ENCODE data around the gene KLF2.
A peak's percentile ranks its signal among the peaks of the same experiment; 100 is the strongest.
"Not testable (repeated sequence)": the region's sequence is repeated elsewhere in the genome, so short reads cannot be mapped to it uniquely, and the experiment has no call there.

The KLF2 gene

DNA sequence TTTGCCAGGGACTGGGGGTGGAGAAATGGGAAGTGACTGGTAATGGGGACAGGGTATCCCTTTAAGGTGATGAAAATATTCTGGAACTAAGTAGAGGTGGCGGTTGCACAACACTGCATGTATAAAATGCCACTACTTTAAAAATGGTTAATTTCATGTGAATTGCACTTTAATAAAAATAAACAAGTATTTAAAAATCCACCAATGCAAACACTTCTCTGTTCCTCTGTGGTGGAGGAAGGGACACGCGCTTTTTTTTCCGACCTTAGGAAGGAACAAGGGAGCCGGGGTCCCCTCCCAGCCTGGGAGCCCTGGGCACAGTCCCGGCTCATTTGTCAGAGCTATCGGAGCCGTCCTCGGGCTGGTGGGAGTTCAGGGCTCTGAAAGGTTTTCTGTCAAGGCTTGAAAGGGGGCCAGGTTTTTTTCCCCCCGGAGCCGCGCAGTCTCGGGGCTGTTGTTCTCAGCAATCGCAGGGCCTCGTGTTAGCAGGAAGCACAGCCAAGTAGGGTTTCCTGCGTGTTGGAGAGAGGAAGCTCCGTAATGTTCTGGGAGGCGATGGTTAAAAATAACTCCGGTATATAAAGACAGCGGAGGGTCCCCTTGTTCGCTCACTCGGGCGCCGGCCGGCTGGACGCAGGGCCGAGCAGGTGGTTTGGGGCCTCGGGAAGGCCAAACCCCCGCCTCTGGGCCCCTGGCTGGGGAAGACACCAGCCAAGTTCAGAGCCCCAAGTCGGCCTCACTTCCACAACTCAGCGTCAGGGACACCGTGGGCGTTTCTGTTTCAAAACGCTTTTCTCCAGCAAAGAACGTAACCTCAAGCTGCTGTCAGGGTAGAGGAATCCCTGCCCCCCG lies 41.2 kb upstream of the KLF2 start:
- no peaks in the 10 kb centered on the region for H3K79me2 ChIP-seq (ENCODE audit: low read length)
- H3K27ac ChIP-seq (ENCODE audit: low read length) = no peak overlapping the region
- no peak for DNase-seq
- no peaks in the 10 kb centered on the region for H3K9me2 ChIP-seq (replicated peaks; ENCODE audit: insufficient read depth, low read length)
- no peaks in the 10 kb centered on the region for H3F3A ChIP-seq (ENCODE audit: insufficient read depth, low read length)
- H3K9me3 ChIP-seq (replicated peaks; ENCODE audit: insufficient read depth, low read length) = no peaks in the 10 kb centered on the region
- H2AFZ ChIP-seq (ENCODE audit: low read length) = peak overlapping the region; percentile 42; the same call in 1 of the 2 replicates
- no peak overlapping the region for H3K9ac ChIP-seq (ENCODE audit: low read length)
- no peaks in the 10 kb centered on the region for H4K20me1 ChIP-seq (ENCODE audit: insufficient read depth, low read length)
- H3K4me2 ChIP-seq (ENCODE audit: low read depth, low read length) = peak overlapping the region; percentile 47
- TF ChIP-seq, protein P1, sequence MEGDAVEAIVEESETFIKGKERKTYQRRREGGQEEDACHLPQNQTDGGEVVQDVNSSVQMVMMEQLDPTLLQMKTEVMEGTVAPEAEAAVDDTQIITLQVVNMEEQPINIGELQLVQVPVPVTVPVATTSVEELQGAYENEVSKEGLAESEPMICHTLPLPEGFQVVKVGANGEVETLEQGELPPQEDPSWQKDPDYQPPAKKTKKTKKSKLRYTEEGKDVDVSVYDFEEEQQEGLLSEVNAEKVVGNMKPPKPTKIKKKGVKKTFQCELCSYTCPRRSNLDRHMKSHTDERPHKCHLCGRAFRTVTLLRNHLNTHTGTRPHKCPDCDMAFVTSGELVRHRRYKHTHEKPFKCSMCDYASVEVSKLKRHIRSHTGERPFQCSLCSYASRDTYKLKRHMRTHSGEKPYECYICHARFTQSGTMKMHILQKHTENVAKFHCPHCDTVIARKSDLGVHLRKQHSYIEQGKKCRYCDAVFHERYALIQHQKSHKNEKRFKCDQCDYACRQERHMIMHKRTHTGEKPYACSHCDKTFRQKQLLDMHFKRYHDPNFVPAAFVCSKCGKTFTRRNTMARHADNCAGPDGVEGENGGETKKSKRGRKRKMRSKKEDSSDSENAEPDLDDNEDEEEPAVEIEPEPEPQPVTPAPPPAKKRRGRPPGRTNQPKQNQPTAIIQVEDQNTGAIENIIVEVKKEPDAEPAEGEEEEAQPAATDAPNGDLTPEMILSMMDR (IDR thresholded peaks at IDR 0.05; ENCODE audit: low read length) = no peak
- TF ChIP-seq EZH2phosphoT487 (IDR thresholded peaks at IDR 0.05; ENCODE audit: low read length) (no peak), EZH2 (optimal IDR thresholded peaks at IDR 0.05; ENCODE audit: low read depth, low read length) (no peak)
- H3K27me3 ChIP-seq (replicated peaks; ENCODE audit: insufficient read depth, low read length) = peaks cover 31% of the 10 kb centered on the region
- no peak overlapping the region for H3K4me3 ChIP-seq (ENCODE audit: low read length)
- no peaks in the 10 kb centered on the region for H3K4me1 ChIP-seq (ENCODE audit: low read length)
- H3K36me3 ChIP-seq (replicated peaks; ENCODE audit: insufficient read depth, low read length) = no peaks in the 10 kb centered on the region

GRCh38 chr19:16284505-16284904 lies 40.1 kb upstream of the KLF2 start:
- H3K79me2 ChIP-seq (ENCODE audit: low read length) = no peaks in the 10 kb centered on the region
- H3K27me3 ChIP-seq (replicated peaks; ENCODE audit: insufficient read depth, low read length) = peaks cover 31% of the 10 kb centered on the region
- no peak overlapping the region for H3K4me2 ChIP-seq (ENCODE audit: low read depth, low read length)
- no peaks in the 10 kb centered on the region for H3K9me2 ChIP-seq (replicated peaks; ENCODE audit: insufficient read depth, low read length)
- H2AFZ ChIP-seq (ENCODE audit: low read length) = no peak overlapping the region
- H3F3A ChIP-seq (ENCODE audit: insufficient read depth, low read length) = no peaks in the 10 kb centered on the region
- no peak overlapping the region for H3K27ac ChIP-seq (ENCODE audit: low read length)
- no peak for DNase-seq
- H3K4me3 ChIP-seq (ENCODE audit: low read length) = no peak overlapping the region
- H3K9me3 ChIP-seq (replicated peaks; ENCODE audit: insufficient read depth, low read length) = no peaks in the 10 kb centered on the region
- H3K36me3 ChIP-seq (replicated peaks; ENCODE audit: insufficient read depth, low read length) = no peaks in the 10 kb centered on the region
- H3K9ac ChIP-seq (ENCODE audit: low read length) = no peak overlapping the region
- TF ChIP-seq, protein P1 (IDR thresholded peaks at IDR 0.05; ENCODE audit: low read length) = no peak
- no peak for TF ChIP-seq EZH2 (optimal IDR thresholded peaks at IDR 0.05; ENCODE audit: low read depth, low read length)
- TF ChIP-seq EZH2phosphoT487 (IDR thresholded peaks at IDR 0.05; ENCODE audit: low read length) = no peak
- no peaks in the 10 kb centered on the region for H3K4me1 ChIP-seq (ENCODE audit: low read length)
- no peaks in the 10 kb centered on the region for H4K20me1 ChIP-seq (ENCODE audit: insufficient read depth, low read length)

- H3K27me3 ChIP-seq (replicated peaks; ENCODE audit: insufficient read depth, low read length) = peaks cover 31% of the 10 kb centered on the region
- H3K4me2 ChIP-seq (ENCODE audit: low read depth, low read length); H3K9ac ChIP-seq (ENCODE audit: low read length); H3K9me2 ChIP-seq (replicated peaks; ENCODE audit: insufficient read depth, low read length); H3F3A ChIP-seq (ENCODE audit: insufficient read depth, low read length); H3K27ac ChIP-seq (ENCODE audit: low read length); H2AFZ ChIP-seq (ENCODE audit: low read length); H3K36me3 ChIP-seq (replicated peaks; ENCODE audit: insufficient read depth, low read length); H3K4me1 ChIP-seq (ENCODE audit: low read length); H3K9me3 ChIP-seq (replicated peaks; ENCODE audit: insufficient read depth, low read length); H3K79me2 ChIP-seq (ENCODE audit: low read length); H4K20me1 ChIP-seq (ENCODE audit: insufficient read depth, low read length); H3K4me3 ChIP-seq (ENCODE audit: low read length); DNase-seq: not testable (repeated sequence)
Observed at GRCh38 chr19:16285079-16285478, 39.5 kb upstream of the KLF2 start.
